Liver (tissue), 9 donors: ENCODE results near the gene DNAH5. TPM values are rescaled to one million over a fixed set of nuclear protein-coding genes. Genes with fewer than 3 reads are reported as not detected.

Experiments used
- DNase-seq: peaks from one replicate; pipeline ENCODE4 v3.0.0-alpha.2; 2017; ENCODE audit warnings: low spot score
- H3K27ac ChIP-seq, 2 donors: one replicate each; pipeline ENCODE4 v1.7.0; 2013; ENCODE audit warnings: inconsistent platforms in 2 of 2, low read length in 2 of 2, control low read depth in 1 of 2, low read depth in 1 of 2, mild to moderate bottlenecking in 1 of 2
- H3K27me3 ChIP-seq, 4 donors: one replicate each; pipeline versions ENCODE4 v1.6.1 to v1.7.0; 2013; ENCODE audit warnings: low read length in 3 of 4, inconsistent platforms in 1 of 4, mild to moderate bottlenecking in 1 of 4, moderate library complexity in 1 of 4; ENCODE audit not compliant: control insufficient read depth in 4 of 4, insufficient read depth in 4 of 4
- H3K36me3 ChIP-seq, 4 donors: one replicate each; pipeline versions ENCODE4 v1.6.1 to v1.7.0; 2013; ENCODE audit warnings: low read length in 3 of 4, mild to moderate bottlenecking in 3 of 4, low read depth in 1 of 4, moderate library complexity in 1 of 4; ENCODE audit not compliant: control insufficient read depth in 4 of 4, insufficient read depth in 3 of 4
- H3K4me1 ChIP-seq, 4 donors: one replicate each; pipeline versions ENCODE4 v1.6.1 to v1.7.0; 2013; ENCODE audit warnings: low read length in 3 of 4, mild to moderate bottlenecking in 3 of 4, moderate library complexity in 1 of 4; ENCODE audit not compliant: control insufficient read depth in 4 of 4, insufficient read depth in 4 of 4
- H3K4me3 ChIP-seq, 3 donors: one replicate each; pipeline versions ENCODE4 v1.6.1 to v1.7.0; 2013; ENCODE audit warnings: low read length in 3 of 3, control low read depth in 1 of 3, low read depth in 1 of 3, mild to moderate bottlenecking in 1 of 3
- H3K9ac ChIP-seq, 2 donors: one replicate each; pipeline ENCODE4 v1.7.0; 2013; ENCODE audit warnings: low read length in 2 of 2, mild to moderate bottlenecking in 2 of 2, moderate library complexity in 2 of 2, control low read depth in 1 of 2, low read depth in 1 of 2
- H3K9me3 ChIP-seq, 4 donors: one replicate each; pipeline versions ENCODE4 v1.6.1 to v1.7.0; 2013; ENCODE audit warnings: low read length in 3 of 4; ENCODE audit not compliant: control insufficient read depth in 4 of 4
- ATF3 ChIP-seq: IDR thresholded peaks from 2 replicates; pipeline ENCODE4 v1.6.1; 2016; ENCODE audit warnings: antibody characterized with exemption
- CTCF ChIP-seq: fragments of 150-350 bp; IDR thresholded peaks from 2 replicates; pipeline ENCODE4 v1.5.1; 2017; ENCODE audit warnings: improper control_type of control experiment, low read depth, low read length; ENCODE audit not compliant: missing input control
- EGR1 ChIP-seq, 2 donors: IDR thresholded peaks; 2 replicates each; pipeline ENCODE4 v1.6.1; 2016 to 2018; ENCODE audit warnings: antibody characterized with exemption in 2 of 2, low read depth in 2 of 2
- FOXA2 ChIP-seq: IDR thresholded peaks from 2 replicates; pipeline ENCODE4 v1.6.1; 2016; ENCODE audit warnings: antibody characterized with exemption
- GABPA ChIP-seq, 2 donors: IDR thresholded peaks in 1 of 2; conservative IDR thresholded peaks in 1 of 2; 2 replicates each; pipeline ENCODE4 v1.6.1; 2016; ENCODE audit warnings: antibody characterized with exemption in 2 of 2, mild to moderate bottlenecking in 1 of 2, moderate library complexity in 1 of 2
- HNF4A ChIP-seq, 2 donors: conservative IDR thresholded peaks; 2 replicates each; pipeline ENCODE4 v1.6.1; 2016; ENCODE audit warnings: antibody characterized with exemption in 2 of 2, mild to moderate bottlenecking in 2 of 2
- JUND ChIP-seq, 2 donors: IDR thresholded peaks; 2 replicates each; pipeline ENCODE4 v1.6.1; 2016; ENCODE audit warnings: antibody characterized with exemption in 2 of 2
- MAX ChIP-seq: IDR thresholded peaks from 2 replicates; pipeline ENCODE4 v1.6.1; 2016; ENCODE audit warnings: antibody characterized with exemption
- REST ChIP-seq: IDR thresholded peaks from 2 replicates; pipeline ENCODE4 v1.6.1; 2016; ENCODE audit warnings: antibody characterized with exemption, mild to moderate bottlenecking
- RXRA ChIP-seq, 2 donors: IDR thresholded peaks; 2 replicates each; pipeline ENCODE4 v1.6.1; 2017 to 2018; ENCODE audit warnings: antibody characterized with exemption in 2 of 2, mild to moderate bottlenecking in 1 of 2
- SP1 ChIP-seq: IDR thresholded peaks from 2 replicates; pipeline ENCODE4 v1.6.1; 2018; ENCODE audit warnings: antibody characterized with exemption, mild to moderate bottlenecking
- TAF1 ChIP-seq: conservative IDR thresholded peaks from 2 replicates; pipeline ENCODE4 v1.6.1; 2016; ENCODE audit warnings: antibody characterized with exemption, mild to moderate bottlenecking
- ZBTB33 ChIP-seq: IDR thresholded peaks from 2 replicates; pipeline ENCODE4 v1.6.1; 2016; ENCODE audit warnings: antibody characterized with exemption
- WGBS: extraction: QIAGEN DNeasy Blood & Tissue Kit; methylation state at CpG from one replicate; pipeline ENCODE4 v1.1.7; 2013; 5-methylcytosine and 5-hydroxymethylcytosine counted together
- polyA plus RNA-seq, 2 donors: library from polyadenylated mRNA; stranded (reverse) in 1 of 2; unstranded in 1 of 2; fragments of 200-250 nt in 1 of 2; fragments of >200 nt in 1 of 2; fragmentation: Nextera tagmentation in 1 of 2; extraction: Ambion mirVana in 1 of 2; gene quantifications; one replicate each; pipeline versions ENCODE4 v1.2.1 to v1.2.3, GENCODE V29; 2013 to 2015
- total RNA-seq, 2 donors: library from RNA; depleted of rRNA; stranded (reverse); fragments of >200 nt; gene quantifications; one replicate each; pipeline ENCODE4 v1.2.3, GENCODE V29; 2014
- donor health status: healthy.
- donor health status: healthy.
- donor health status: healthy.
- donor health status: healthy.
- donor health status: healthy.

DNAH5 gene
- total and polyA plus RNA-seq, 4 donors: 0.19 to 14.8 (median 4.4) TPM

GRCh38 chr5:13658152-13658551 lies 286.3 kb downstream of the DNAH5 start (continued):
- TF ChIP-seq CTCF (no peak), HNF4A (conservative IDR thresholded peaks at IDR 0.05) (no peak), RXRA (IDR thresholded peaks at IDR 0.05) (no peak), EGR1 (IDR thresholded peaks at IDR 0.05; ENCODE audit: low read depth in 2 of 2) (no peak), FOXA2 (no peak), TAF1 (no peak)

GRCh38 chr5:13653709-13654108 lies 290.8 kb downstream of the DNAH5 start:
- 69% methylated on average over 2 of the region's 2 CpGs for WGBS
- Histone ChIP-seq H3K27ac (no peak overlapping the region), H3K9me3 (peaks cover 0 to 3% (median 0%) of the 10 kb centered on the region in 4 donors), H3K4me3 (no peak overlapping the region), H3K36me3 (no peaks in the 10 kb centered on the region), H3K27me3 (no peaks in the 10 kb centered on the region), H3K4me1 (no peaks in the 10 kb centered on the region), H3K9ac (no peak overlapping the region)
- no peak for DNase-seq
- TF ChIP-seq MAX: no peak

GRCh38 chr5:13649656-13650055 lies 294.8 kb downstream of the DNAH5 start:
- no peak for TF ChIP-seq GABPA (IDR thresholded peaks at IDR 0.05 in 1 of 2, conservative IDR thresholded peaks at IDR 0.05 in 1 of 2)
- TF ChIP-seq CTCF: no peak
- TF ChIP-seq JUND (IDR thresholded peaks at IDR 0.05): no peak
- TF ChIP-seq ATF3: no peak
- TF ChIP-seq FOXA2: no peak
- no peak overlapping the region for H3K27ac ChIP-seq
- H3K36me3 ChIP-seq: no peaks in the 10 kb centered on the region
- no peak overlapping the region for H3K9ac ChIP-seq
- no peak overlapping the region for H3K4me3 ChIP-seq
- DNase-seq: no peak
- H3K4me1 ChIP-seq: no peaks in the 10 kb centered on the region
- H3K9me3 ChIP-seq: peaks cover 0 to 3% (median 0%) of the 10 kb centered on the region in 4 donors
- H3K27me3 ChIP-seq: no peaks in the 10 kb centered on the region

GRCh38 chr5:13648822-13649221 lies 295.7 kb downstream of the DNAH5 start:
- H3K27ac ChIP-seq: no peak overlapping the region
- TF ChIP-seq ZBTB33 (no peak), SP1 (no peak), REST (peak; percentile 58), FOXA2 (no peak)
- no peak overlapping the region for H3K4me3 ChIP-seq
- 89% methylated on average over 3 of the region's 3 CpGs for WGBS
- H3K36me3 ChIP-seq: no peaks in the 10 kb centered on the region
- H3K4me1 ChIP-seq: no peaks in the 10 kb centered on the region
- H3K27me3 ChIP-seq: no peaks in the 10 kb centered on the region
- peaks cover 0 to 3% (median 0%) of the 10 kb centered on the region in 4 donors for H3K9me3 ChIP-seq
- DNase-seq: no peak
- H3K9ac ChIP-seq: no peak overlapping the region
